B cell (primary cell): ENCODE data around the gene PTCHD1. TPM values are rescaled to one million over a fixed set of nuclear protein-coding genes. Genes with fewer than 3 reads are reported as not detected.

Experiments used
- ATAC-seq: fragments of 200-7000 bp; cut with Tn5 transposase; one replicate; pipeline ENCODE4 v1.10.0; 2021; ENCODE audit warnings: low read depth, mild to moderate bottlenecking, moderate number of reproducible peaks, moderate library complexity
- CTCF ChIA-PET: fragments of 350-600 bp; sonication (Branson Sonifier 250); formaldehyde crosslinking; loops from one replicate; lab custom pipeline; 2021; ENCODE audit warnings: antibody characterized with exemption, inconsistent platforms; lab: Charles Lee
- POLR2A ChIA-PET: fragments of 350-600 bp; sonication (Branson Sonifier 250); formaldehyde crosslinking; loops from one replicate; lab custom pipeline; 2021; ENCODE audit warnings: antibody characterized with exemption; lab: Charles Lee
- DNase-seq: peaks from one replicate; pipeline ENCODE4 v3.0.0; 2013
- H2AFZ ChIP-seq: 2 replicates; pipeline ENCODE4 v1.6.1; 2012; ENCODE audit warnings: mild to moderate bottlenecking, low read depth, low read length; ENCODE audit not compliant: insufficient read depth, poor library complexity, severe bottlenecking
- H3K27ac ChIP-seq, 2 donors: 1 replicate in 1 of 2; 2 replicates in 1 of 2; pipeline ENCODE4 v1.5.1; 2012 to 2013; ENCODE audit warnings: low read length in 2 of 2, mild to moderate bottlenecking in 2 of 2, moderate library complexity in 1 of 2
- H3K27me3 ChIP-seq, 4 experiments: fragments of 200-600 bp in 1 of 4; sonication (generic) in 1 of 4; replicated peaks in 1 of 4; 1 replicate in 2 of 4; 2 replicates in 2 of 4; pipeline versions ENCODE4 v1.6.1 to v1.7.0; 2013 to 2016; ENCODE audit warnings: low read length in 3 of 4, mild to moderate bottlenecking in 2 of 4, mixed read lengths in 1 of 4, moderate library complexity in 1 of 4; ENCODE audit not compliant: insufficient read depth in 4 of 4, control insufficient read depth in 3 of 4; ENCODE audit errors: control extremely low read depth in 1 of 4
- H3K36me3 ChIP-seq, 2 experiments: replicated peaks in 1 of 2; 1 replicate in 1 of 2; 2 replicates in 1 of 2; pipeline versions ENCODE4 v1.6.1 to v1.7.1; 2013; ENCODE audit warnings: low read length in 1 of 2; ENCODE audit not compliant: insufficient read depth in 2 of 2, control insufficient read depth in 1 of 2; ENCODE audit errors: control extremely low read depth in 1 of 2, extremely low read depth in 1 of 2
- H3K4me1 ChIP-seq, 2 donors: fragments of 200-600 bp in 1 of 2; sonication (generic) in 1 of 2; 1 replicate in 1 of 2; 2 replicates in 1 of 2; pipeline versions ENCODE4 v1.5.1 to v1.6.1; 2013 to 2017; ENCODE audit warnings: low read length in 2 of 2; ENCODE audit not compliant: control insufficient read depth in 2 of 2, insufficient read depth in 2 of 2
- H3K4me2 ChIP-seq: replicated peaks from 2 replicates; pipeline ENCODE3; 2012; ENCODE audit warnings: mild to moderate bottlenecking, low read depth, low read length; ENCODE audit not compliant: poor library complexity, severe bottlenecking
- H3K4me3 ChIP-seq, 5 experiments: fragments of 200-600 bp in 1 of 5; sonication (generic) in 1 of 5; 1 replicate in 3 of 5; 2 replicates in 2 of 5; pipeline versions ENCODE4 v1.5.1 to v1.7.0; 2011 to 2016; ENCODE audit warnings: low read length in 4 of 5, mild to moderate bottlenecking in 4 of 5, low read depth in 2 of 5, control low read depth in 1 of 5, moderate library complexity in 1 of 5; ENCODE audit not compliant: insufficient read depth in 1 of 5; ENCODE audit errors: control extremely low read depth in 1 of 5, extremely low read depth in 1 of 5
- H3K79me2 ChIP-seq: fragments of 200-600 bp; sonication (generic); one replicate; pipeline ENCODE4 v1.6.0; 2016; ENCODE audit warnings: low read length; ENCODE audit not compliant: control insufficient read depth, insufficient read depth
- H3K9ac ChIP-seq: fragments of 200-600 bp; sonication (generic); 2 replicates; pipeline ENCODE4 v1.6.1; 2017; ENCODE audit warnings: mild to moderate bottlenecking, low read length, moderate library complexity
- H3K9me3 ChIP-seq, 3 donors: one replicate each; pipeline versions ENCODE4 v1.6.1 to v1.7.1; 2013; ENCODE audit warnings: low read length in 2 of 3; ENCODE audit not compliant: control insufficient read depth in 2 of 3, insufficient read depth in 1 of 3; ENCODE audit errors: control extremely low read depth in 1 of 3
- H4K20me1 ChIP-seq: 2 replicates; pipeline ENCODE4 v1.6.0; 2012; ENCODE audit warnings: mild to moderate bottlenecking, low read length; ENCODE audit not compliant: insufficient read depth, control insufficient read depth, poor library complexity, severe bottlenecking
- H3K27ac Mint-ChIP-seq: one replicate; pipeline ENCODE4 v1.8.0; 2021; ENCODE audit warnings: mixed read lengths
- H3K27me3 Mint-ChIP-seq: one replicate; pipeline ENCODE4 v1.8.0; 2021; ENCODE audit warnings: mixed read lengths
- H3K4me1 Mint-ChIP-seq: one replicate; pipeline ENCODE4 v1.8.0; 2021; ENCODE audit warnings: mixed read lengths
- H3K4me3 Mint-ChIP-seq: one replicate; pipeline ENCODE4 v1.8.0; 2021; ENCODE audit warnings: mixed read lengths
- H3K9me3 Mint-ChIP-seq: one replicate; pipeline ENCODE4 v1.8.0; 2022; ENCODE audit warnings: mixed read lengths; ENCODE audit not compliant: insufficient read depth
- EZH2 ChIP-seq: IDR thresholded peaks from 2 replicates; pipeline ENCODE4 v1.6.1; 2012; ENCODE audit warnings: borderline replicate concordance, low read depth, mild to moderate bottlenecking, moderate library complexity, low read length; ENCODE audit not compliant: insufficient read depth, poor library complexity, severe bottlenecking
- WGBS: methylation state at CpG from one replicate; pipeline ENCODE4 v1.1.5; 2013; ENCODE audit warnings: missing lambda C conversion rate; ENCODE audit not compliant: insufficient coverage; 5-methylcytosine and 5-hydroxymethylcytosine counted together
- intact Hi-C: fragments of 100-400 bp; cut with micrococcal nuclease; formaldehyde crosslinking; loops from one replicate; pipeline ENCODE4 v1.10.0; 2022
- polyA plus RNA-seq: library from polyadenylated mRNA; depleted of rRNA; stranded (reverse); fragments of >200 nt; gene quantifications from 2 replicates; pipeline ENCODE4 v1.2.3, GENCODE V29; 2012
- total RNA-seq, 2 donors: library from RNA; stranded (reverse); fragments of 120-200 nt in 1 of 2; gene quantifications; 1 replicate in 1 of 2; 2 replicates in 1 of 2; pipeline versions ENCODE4 v1.2.3 to v1.2.4, GENCODE V29; 2013 to 2022
- TF ChIP-seq, protein P1 (sequence below): fragments of 200-600 bp; IDR thresholded peaks from one replicate; pipeline ENCODE4 v1.8.0; 2022; ENCODE audit warnings: antibody characterized with exemption, mild to moderate bottlenecking

Gene PTCHD1
- total and polyA plus RNA-seq, 2 donors (not counting 1 experiment from before 2014, with no cell fraction given), result not detected

DNA sequence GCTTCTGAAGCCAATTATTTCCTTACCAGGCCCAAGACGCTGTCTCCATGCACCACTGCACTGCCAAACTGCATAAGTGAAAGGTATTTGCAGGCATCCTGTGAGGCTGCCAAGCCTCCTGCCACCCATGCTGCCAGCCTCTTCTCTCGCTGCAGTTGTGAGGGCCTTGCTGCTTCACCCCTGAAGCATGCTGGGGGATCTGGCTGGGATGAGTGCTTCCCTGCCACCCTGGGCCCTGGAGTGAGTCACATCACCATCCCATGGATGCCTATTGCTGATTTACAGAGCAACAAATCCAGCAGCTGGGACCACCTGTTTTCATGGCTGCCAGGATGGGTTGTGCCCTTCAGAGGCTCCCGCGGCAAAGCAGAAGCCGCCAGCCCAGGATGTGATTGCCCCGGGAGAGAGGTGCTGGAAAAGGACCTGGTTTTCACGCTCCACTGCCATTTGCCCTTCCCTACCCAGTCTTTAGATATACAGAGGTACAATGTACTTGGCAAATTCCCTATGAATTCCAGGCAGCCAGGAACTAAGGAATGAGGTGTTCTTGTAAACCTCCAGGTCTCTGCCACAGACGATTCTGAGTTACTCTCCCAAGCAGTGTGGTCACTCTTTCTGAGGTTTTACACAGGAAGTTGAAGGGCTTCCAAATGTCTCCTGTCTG is 41.5 kb upstream of the PTCHD1 start:
- no peak overlapping the region for H3K27ac Mint-ChIP-seq
- no peaks in the 10 kb centered on the region for H3K4me1 ChIP-seq
- H4K20me1 ChIP-seq, result no peaks in the 10 kb centered on the region
- POLR2A ChIA-PET, result no interaction called here
- H3K27me3 Mint-ChIP-seq, result no peaks in the 10 kb centered on the region
- intact Hi-C loops, result no loop called here
- 81% methylated on average over 3 of the region's 8 CpGs for WGBS
- ATAC-seq (no peak), DNase-seq (no peak)
- no peak overlapping the region for H3K9ac ChIP-seq
- no peak overlapping the region for H2AFZ ChIP-seq
- no peaks in the 10 kb centered on the region for H3K4me1 Mint-ChIP-seq
- H3K79me2 ChIP-seq, result no peaks in the 10 kb centered on the region
- H3K4me3 Mint-ChIP-seq, result no peak overlapping the region
- no peaks in the 10 kb centered on the region for H3K27me3 ChIP-seq
- no peaks in the 10 kb centered on the region for H3K9me3 Mint-ChIP-seq
- no peaks in the 10 kb centered on the region for H3K9me3 ChIP-seq
- H3K4me3 ChIP-seq, result no peak overlapping the region
- H3K27ac ChIP-seq, result no peak overlapping the region
- TF ChIP-seq EZH2, result no peak
- TF ChIP-seq, protein P1, sequence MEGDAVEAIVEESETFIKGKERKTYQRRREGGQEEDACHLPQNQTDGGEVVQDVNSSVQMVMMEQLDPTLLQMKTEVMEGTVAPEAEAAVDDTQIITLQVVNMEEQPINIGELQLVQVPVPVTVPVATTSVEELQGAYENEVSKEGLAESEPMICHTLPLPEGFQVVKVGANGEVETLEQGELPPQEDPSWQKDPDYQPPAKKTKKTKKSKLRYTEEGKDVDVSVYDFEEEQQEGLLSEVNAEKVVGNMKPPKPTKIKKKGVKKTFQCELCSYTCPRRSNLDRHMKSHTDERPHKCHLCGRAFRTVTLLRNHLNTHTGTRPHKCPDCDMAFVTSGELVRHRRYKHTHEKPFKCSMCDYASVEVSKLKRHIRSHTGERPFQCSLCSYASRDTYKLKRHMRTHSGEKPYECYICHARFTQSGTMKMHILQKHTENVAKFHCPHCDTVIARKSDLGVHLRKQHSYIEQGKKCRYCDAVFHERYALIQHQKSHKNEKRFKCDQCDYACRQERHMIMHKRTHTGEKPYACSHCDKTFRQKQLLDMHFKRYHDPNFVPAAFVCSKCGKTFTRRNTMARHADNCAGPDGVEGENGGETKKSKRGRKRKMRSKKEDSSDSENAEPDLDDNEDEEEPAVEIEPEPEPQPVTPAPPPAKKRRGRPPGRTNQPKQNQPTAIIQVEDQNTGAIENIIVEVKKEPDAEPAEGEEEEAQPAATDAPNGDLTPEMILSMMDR, result no peak
- no peak overlapping the region for H3K4me2 ChIP-seq
- CTCF ChIA-PET, result no interaction called here
- H3K36me3 ChIP-seq, result no peaks in the 10 kb centered on the region

DNA sequence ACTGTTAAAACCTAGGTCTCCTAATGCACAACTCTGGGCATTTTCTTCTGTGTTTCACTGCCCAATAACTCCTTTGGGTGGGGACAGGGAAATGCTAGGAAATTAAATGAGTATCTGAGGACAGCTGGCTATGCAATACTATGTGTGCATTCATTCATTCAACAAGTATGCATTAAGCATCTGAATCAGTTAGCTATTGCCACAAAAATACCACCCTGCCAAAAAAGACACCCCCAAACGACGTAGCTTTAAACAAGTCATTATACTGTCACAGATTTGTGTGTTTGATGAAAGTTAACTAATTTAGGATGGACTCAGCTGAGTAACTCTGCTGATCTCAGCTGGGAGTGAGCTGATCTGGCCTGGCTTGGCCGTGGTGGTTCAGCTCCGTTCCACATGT is 29.8 kb upstream of the PTCHD1 start:
- H2AFZ ChIP-seq, result no peak overlapping the region
- Mint-ChIP-seq H3K4me3 (no peak overlapping the region), H3K4me1 (no peaks in the 10 kb centered on the region), H3K9me3 (no peaks in the 10 kb centered on the region), H3K27me3 (no peaks in the 10 kb centered on the region), H3K27ac (no peak overlapping the region)
- no peak for DNase-seq
- no peak overlapping the region for H3K27ac ChIP-seq
- H3K27me3 ChIP-seq, result no peaks in the 10 kb centered on the region
- WGBS, result 81% methylated on average over 2 of the region's 4 CpGs
- no peaks in the 10 kb centered on the region for H3K79me2 ChIP-seq
- no peak overlapping the region for H3K9ac ChIP-seq
- ATAC-seq, result no peak
- H3K4me1 ChIP-seq, result no peaks in the 10 kb centered on the region
- H4K20me1 ChIP-seq, result no peaks in the 10 kb centered on the region
- ChIA-PET CTCF (no interaction called here), POLR2A (no interaction called here)
- no peaks in the 10 kb centered on the region for H3K9me3 ChIP-seq
- H3K4me2 ChIP-seq, result no peak overlapping the region
- TF ChIP-seq, protein P1, result no peak
- no peak for TF ChIP-seq EZH2
- intact Hi-C loops, result no loop called here
- H3K36me3 ChIP-seq, result no peaks in the 10 kb centered on the region
- H3K4me3 ChIP-seq, result no peak overlapping the region
